Naive thymus-derived CD8-positive, alpha-beta T cell (primary cell): ENCODE data around the gene SGIP1. TPM values are rescaled to one million over a fixed set of nuclear protein-coding genes. Genes with fewer than 3 reads are reported as not detected.

Experiments used
- ATAC-seq, 2 donors: fragments of 150-1000 bp; cut with Tn5 transposase in 1 of 2; sonication (Bioruptor Pico), chemical (Tn5 transposase) in 1 of 2; 1 replicate in 1 of 2; 2 replicates in 1 of 2; pipeline ENCODE4 v1.10.0; 2021; ENCODE audit warnings: mild to moderate bottlenecking in 2 of 2, moderate library complexity in 2 of 2
- POLR2A ChIA-PET: fragments of 350-600 bp; sonication (Branson Sonifier 250); formaldehyde crosslinking; loops from one replicate; lab custom pipeline; 2021; ENCODE audit warnings: antibody characterized with exemption; lab: Charles Lee
- DNase-seq, 10 donors: peaks; one replicate each; pipeline versions ENCODE4 v3.0.0 to v3.0.0-alpha.2; 2020 to 2022
- H3K27ac Mint-ChIP-seq, 10 donors: one replicate each; pipeline ENCODE4 v1.8.0; 2020 to 2022; ENCODE audit warnings: mild to moderate bottlenecking in 10 of 10, mixed read lengths in 10 of 10, moderate library complexity in 4 of 10, inconsistent platforms in 1 of 10
- H3K27me3 Mint-ChIP-seq, 5 donors: one replicate each; pipeline ENCODE4 v1.8.0; 2021 to 2022; ENCODE audit warnings: mixed read lengths in 5 of 5
- H3K36me3 Mint-ChIP-seq, 3 donors: one replicate each; pipeline ENCODE4 v1.8.0; 2020 to 2022; ENCODE audit warnings: mixed read lengths in 3 of 3, mild to moderate bottlenecking in 2 of 3, inconsistent platforms in 1 of 3
- H3K4me1 Mint-ChIP-seq, 4 donors: one replicate each; pipeline ENCODE4 v1.8.0; 2021 to 2022; ENCODE audit warnings: mixed read lengths in 4 of 4
- H3K4me3 Mint-ChIP-seq, 10 donors: one replicate each; pipeline ENCODE4 v1.8.0; 2020 to 2022; ENCODE audit warnings: mild to moderate bottlenecking in 10 of 10, mixed read lengths in 10 of 10, moderate library complexity in 6 of 10, inconsistent platforms in 1 of 10
- H3K9me3 Mint-ChIP-seq, 9 donors: one replicate each; pipeline ENCODE4 v1.8.0; 2020 to 2022; ENCODE audit warnings: mixed read lengths in 9 of 9, mild to moderate bottlenecking in 3 of 9, inconsistent platforms in 1 of 9, moderate library complexity in 1 of 9
- polyA plus RNA-seq, 3 donors: library from polyadenylated mRNA; unstranded; fragments of 300-500 nt; fragmentation: Illumina TruSeq; gene quantifications; one replicate each; pipeline ENCODE4 v1.2.3, GENCODE V29; 2021
- total RNA-seq, 8 experiments: library from RNA in 2 of 8; stranded (reverse) in 2 of 8; gene quantifications; one replicate each; pipeline ENCODE4 v1.2.3 and lab custom pipeline; 2021 to 2026

SGIP1 gene
- total and polyA plus RNA-seq, 5 experiments from 2014 or later, result not detected

DNA sequence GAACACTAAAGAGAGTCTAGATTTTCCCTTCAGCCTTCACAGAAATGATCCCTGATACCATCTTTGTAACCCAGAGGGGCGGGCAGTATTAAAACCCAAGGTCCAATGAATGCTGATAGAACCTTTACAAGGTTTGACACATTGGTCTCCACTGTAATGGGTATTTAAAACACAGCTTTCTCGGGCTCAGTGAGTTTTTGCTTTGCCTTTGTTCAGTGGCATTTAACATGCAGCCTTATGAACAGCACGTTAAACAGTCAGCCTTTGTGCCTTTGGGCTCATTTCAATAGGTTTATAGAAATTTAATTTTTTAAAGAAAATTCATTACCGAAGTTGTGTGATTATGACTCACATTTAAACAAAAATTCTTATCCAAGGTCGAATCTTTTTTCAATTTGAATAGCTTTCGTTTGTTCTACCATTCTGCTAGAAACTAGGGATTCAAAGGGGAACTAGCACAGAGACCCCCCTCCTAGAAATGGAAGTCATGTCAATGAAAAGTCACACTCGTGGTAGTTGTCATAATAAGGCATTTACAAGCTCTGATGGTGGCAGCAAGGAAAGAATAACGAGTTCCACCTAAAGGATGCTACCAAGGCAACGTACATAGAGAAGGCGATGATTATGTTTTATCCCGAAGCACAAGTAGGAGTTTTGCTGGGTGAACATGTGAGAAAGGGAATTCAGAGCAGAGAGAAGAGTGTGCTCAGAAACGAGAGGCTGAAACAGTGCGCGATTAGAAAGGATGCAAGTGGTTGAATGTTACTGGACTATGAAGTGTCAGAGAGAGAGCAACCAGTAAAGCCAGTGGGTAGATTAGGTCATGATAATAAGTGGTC lies 66.2 kb downstream of the SGIP1 start:
- H3K27me3 Mint-ChIP-seq, result peaks cover 0 to 13% (median 8%) of the 10 kb centered on the region in 5 donors
- no peak overlapping the region for H3K4me3 Mint-ChIP-seq
- no peak overlapping the region for H3K27ac Mint-ChIP-seq
- no peak for ATAC-seq
- H3K36me3 Mint-ChIP-seq, result peaks cover 0 to 5% (median 0%) of the 10 kb centered on the region in 3 donors
- POLR2A ChIA-PET, result no interaction called here
- peaks cover 0 to 4% (median 0%) of the 10 kb centered on the region in 9 donors for H3K9me3 Mint-ChIP-seq
- no peaks in the 10 kb centered on the region for H3K4me1 Mint-ChIP-seq
- no peak for DNase-seq

DNA sequence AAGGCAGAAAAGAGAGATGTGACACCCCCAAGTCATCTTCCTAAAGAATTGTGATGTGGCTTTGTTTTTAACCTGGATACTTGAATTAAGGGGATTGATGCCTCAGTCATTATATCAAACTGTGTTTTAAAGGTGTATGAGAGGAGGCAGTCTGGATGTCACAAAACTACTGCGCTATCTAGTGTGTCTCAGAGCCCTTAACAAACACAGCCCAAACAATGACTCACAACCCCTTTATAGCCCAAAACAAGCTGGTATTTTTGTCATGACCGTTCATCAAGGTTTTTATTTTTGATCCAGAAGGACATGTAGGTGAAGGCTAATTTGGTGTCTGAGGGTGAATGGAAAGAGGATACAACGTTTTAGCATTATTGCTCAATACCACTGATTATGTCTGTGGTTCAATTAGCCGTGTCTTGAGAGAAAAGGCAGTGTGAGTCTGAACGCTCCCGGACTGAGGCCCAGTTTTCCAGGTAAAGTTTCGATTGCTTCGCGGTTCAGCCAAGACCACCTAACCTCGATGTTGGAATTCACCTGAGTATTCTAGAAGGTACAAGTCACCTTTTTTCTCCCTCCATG lies 71.6 kb downstream of the SGIP1 start:
- no peak overlapping the region for H3K4me3 Mint-ChIP-seq
- no peak for ATAC-seq
- H3K27me3 Mint-ChIP-seq, result peaks cover 0 to 7% (median 4%) of the 10 kb centered on the region in 5 donors

DNA sequence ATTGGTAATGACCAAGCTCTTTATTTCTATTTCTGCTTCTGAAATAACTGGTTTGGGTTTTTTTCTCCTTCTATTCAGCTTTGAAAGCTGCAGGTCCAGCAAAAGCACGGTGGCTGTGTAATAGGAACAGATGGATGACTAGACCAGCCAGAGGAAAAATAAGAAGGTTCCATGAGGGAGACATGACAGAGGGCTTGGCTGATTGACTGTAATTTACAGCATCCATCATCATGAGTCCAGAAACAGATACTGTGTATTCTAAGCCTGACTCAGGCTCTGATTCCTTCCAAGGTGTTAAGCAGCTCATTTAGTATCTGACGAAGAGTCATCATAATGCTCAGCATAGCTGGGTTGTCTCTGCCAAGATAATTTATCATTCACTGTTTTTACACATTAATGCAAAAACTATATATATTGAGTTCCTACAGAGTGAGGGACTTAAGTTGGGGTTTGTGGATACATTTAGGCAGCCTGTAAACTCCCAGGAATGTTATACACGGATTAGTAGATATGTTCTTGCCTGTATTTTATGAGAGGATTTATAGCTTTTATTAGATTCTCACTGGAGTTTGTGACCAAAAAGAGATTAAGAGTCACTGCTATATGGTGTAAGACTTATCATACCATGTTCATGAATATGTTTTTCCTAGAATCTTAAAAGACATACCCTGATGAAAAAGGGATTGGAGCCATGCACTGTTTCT lies 72.6 kb downstream of the SGIP1 start:
- Mint-ChIP-seq H3K9me3 (peaks cover 0 to 2% (median 0%) of the 10 kb centered on the region in 9 donors), H3K4me1 (no peaks in the 10 kb centered on the region), H3K27ac (no peak overlapping the region), H3K36me3 (no peaks in the 10 kb centered on the region), H3K4me3 (no peak overlapping the region), H3K27me3 (peaks cover 0 to 7% (median 3%) of the 10 kb centered on the region in 5 donors)
- DNase-seq (no peak), ATAC-seq (no peak)
- POLR2A ChIA-PET, result no interaction called here

More for the DNA sequence above, 71.6 kb downstream of the SGIP1 start:
- Mint-ChIP-seq H3K27ac (no peak overlapping the region), H3K9me3 (peaks cover 0 to 2% (median 0%) of the 10 kb centered on the region in 9 donors), H3K4me1 (no peaks in the 10 kb centered on the region), H3K36me3 (no peaks in the 10 kb centered on the region)
- DNase-seq, result no peak
- POLR2A ChIA-PET, result no interaction called here

- Mint-ChIP-seq H3K9me3 (peaks cover 0 to 2% (median 0%) of the 10 kb centered on the region in 9 donors), H3K36me3 (no peaks in the 10 kb centered on the region), H3K27ac (no peak overlapping the region), H3K27me3 (peaks cover 0 to 7% (median 3%) of the 10 kb centered on the region in 5 donors), H3K4me3 (no peak overlapping the region), H3K4me1 (no peaks in the 10 kb centered on the region)
- DNase-seq (no peak), ATAC-seq (no peak)
- POLR2A ChIA-PET, result no interaction called here
Measured at GRCh38 chr1:66607458-66607857, 73.5 kb downstream of the SGIP1 start.

DNA sequence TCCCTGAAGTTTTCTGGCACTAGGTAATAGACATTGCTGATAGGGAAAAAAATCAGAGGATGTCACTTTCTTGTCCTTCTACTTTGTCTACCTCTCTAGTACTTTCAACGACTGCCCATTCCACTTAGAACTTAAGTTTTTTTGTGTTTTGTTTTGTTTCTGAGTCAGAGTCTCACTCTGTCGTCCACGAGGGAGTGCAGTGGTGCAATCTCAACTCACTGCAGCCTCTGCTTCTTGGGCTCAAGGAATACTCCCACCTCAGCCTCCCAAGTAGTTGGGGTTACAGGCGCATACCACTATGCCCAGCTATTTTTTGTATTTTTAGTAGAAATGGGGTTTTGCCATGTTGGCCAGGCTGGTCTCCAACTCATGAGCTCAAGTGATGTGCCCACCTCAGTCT lies 79.2 kb downstream of the SGIP1 start:
- POLR2A ChIA-PET, result no interaction called here
- Mint-ChIP-seq H3K4me3 (no peak overlapping the region), H3K9me3 (no peaks in the 10 kb centered on the region), H3K4me1 (no peaks in the 10 kb centered on the region), H3K27ac (no peak overlapping the region), H3K36me3 (no peaks in the 10 kb centered on the region), H3K27me3 (peaks cover 0 to 9% (median 4%) of the 10 kb centered on the region in 5 donors)
- ATAC-seq, result no peak
- no peak for DNase-seq

GRCh38 chr1:66617362-66618184 lies 83.6 kb downstream of the SGIP1 start:
- peaks cover 2 to 9% (median 7%) of the 10 kb centered on the region in 5 donors for H3K27me3 Mint-ChIP-seq
- no peak for DNase-seq
- no peak overlapping the region for H3K4me3 Mint-ChIP-seq
- H3K9me3 Mint-ChIP-seq, result no peaks in the 10 kb centered on the region
- H3K27ac Mint-ChIP-seq, result no peak overlapping the region
- H3K4me1 Mint-ChIP-seq, result no peaks in the 10 kb centered on the region
- H3K36me3 Mint-ChIP-seq, result no peaks in the 10 kb centered on the region
- POLR2A ChIA-PET, result no interaction called here
- ATAC-seq, result no peak

- POLR2A ChIA-PET, result no interaction called here
- H3K27me3 Mint-ChIP-seq, result peaks cover 2 to 9% (median 7%) of the 10 kb centered on the region in 5 donors
- H3K27ac Mint-ChIP-seq, result no peak overlapping the region
- H3K4me1 Mint-ChIP-seq, result no peaks in the 10 kb centered on the region
- ATAC-seq (no peak), DNase-seq (no peak)
- no peaks in the 10 kb centered on the region for H3K9me3 Mint-ChIP-seq
- H3K4me3 Mint-ChIP-seq, result no peak overlapping the region
- no peaks in the 10 kb centered on the region for H3K36me3 Mint-ChIP-seq
Measured at GRCh38 chr1:66618390-66618789, 84.4 kb downstream of the SGIP1 start.

DNA sequence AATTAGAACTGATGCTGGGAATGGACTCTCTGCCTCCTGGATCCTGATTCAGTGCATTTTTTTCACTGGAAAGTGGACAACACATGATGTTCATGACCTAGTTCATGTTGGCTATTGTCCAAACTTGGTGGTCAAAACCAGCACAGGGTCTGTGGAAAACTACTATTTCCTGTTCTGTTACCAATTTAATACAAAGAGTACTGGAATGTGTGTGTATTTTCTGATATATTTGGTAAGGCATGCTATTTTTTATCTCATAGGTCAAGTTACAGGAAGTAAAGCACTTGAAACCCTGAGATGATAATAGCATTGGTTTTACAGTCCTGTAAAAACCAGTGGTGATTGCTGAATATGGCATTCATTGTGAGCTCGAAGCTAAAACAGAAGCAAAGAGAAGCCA lies 89.9 kb downstream of the SGIP1 start:
- H3K4me3 Mint-ChIP-seq, result no peak overlapping the region
- no peaks in the 10 kb centered on the region for H3K9me3 Mint-ChIP-seq
- no peak for DNase-seq
- no peaks in the 10 kb centered on the region for H3K4me1 Mint-ChIP-seq
- POLR2A ChIA-PET, result no interaction called here
- H3K27me3 Mint-ChIP-seq, result peaks cover 0 to 5% (median 3%) of the 10 kb centered on the region in 5 donors
- no peak overlapping the region for H3K27ac Mint-ChIP-seq
- H3K36me3 Mint-ChIP-seq, result no peaks in the 10 kb centered on the region
- no peak for ATAC-seq

DNA sequence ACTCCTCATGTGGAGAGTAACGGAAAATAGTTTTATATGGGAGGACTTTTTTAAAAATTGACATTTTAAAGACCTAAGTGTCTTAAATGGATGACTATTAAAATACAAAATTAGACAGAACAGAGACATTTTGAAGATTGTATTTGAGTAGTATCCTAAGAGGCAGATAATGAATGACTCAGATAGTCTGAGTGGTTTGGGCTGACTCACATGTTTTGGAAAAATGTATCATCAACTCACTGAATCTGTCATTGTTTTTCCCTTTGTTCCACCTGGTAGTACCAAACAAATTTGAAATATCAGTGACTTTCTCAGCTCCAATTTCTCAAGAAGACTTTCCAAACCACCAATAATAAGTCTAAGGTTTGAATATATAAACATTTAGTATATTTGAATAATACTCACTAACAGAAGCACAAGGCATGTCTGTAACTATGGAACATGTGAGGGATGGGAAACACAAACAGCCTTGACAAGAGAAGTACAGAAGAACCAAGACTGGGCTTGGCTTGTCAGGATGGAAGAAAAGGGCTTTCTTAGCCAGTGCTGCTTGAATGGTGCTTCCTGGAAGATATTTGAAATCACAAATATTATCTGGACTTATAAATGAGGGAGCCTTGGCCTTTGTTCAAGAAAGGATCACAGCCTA lies 90.6 kb downstream of the SGIP1 start:
- peaks cover 0 to 3% (median 0%) of the 10 kb centered on the region in 5 donors for H3K27me3 Mint-ChIP-seq
- no peaks in the 10 kb centered on the region for H3K36me3 Mint-ChIP-seq
- H3K27ac Mint-ChIP-seq, result no peak overlapping the region
- no peaks in the 10 kb centered on the region for H3K4me1 Mint-ChIP-seq
- ATAC-seq, result no peak
- POLR2A ChIA-PET, result no interaction called here
- H3K9me3 Mint-ChIP-seq, result no peaks in the 10 kb centered on the region
- H3K4me3 Mint-ChIP-seq, result no peak overlapping the region
- no peak for DNase-seq

DNA sequence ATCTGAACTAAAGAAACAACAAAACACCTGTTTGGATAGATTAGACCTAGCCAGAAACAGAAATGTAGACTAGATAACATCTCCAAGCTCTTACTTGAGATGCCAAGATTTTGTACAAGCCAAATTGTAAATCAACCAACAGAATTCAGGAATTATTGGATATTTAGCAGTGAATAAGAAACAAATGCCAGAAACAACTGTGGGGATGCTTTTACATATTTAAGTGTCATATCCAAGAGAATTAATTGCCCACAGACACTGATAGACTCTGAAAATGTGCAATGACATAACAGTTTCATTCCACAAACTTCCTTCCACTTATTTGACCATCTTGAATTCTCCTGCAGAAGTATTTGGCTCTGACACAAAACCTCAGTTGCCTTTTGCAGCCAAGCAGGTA lies 92.3 kb downstream of the SGIP1 start:
- Mint-ChIP-seq H3K27ac (no peak overlapping the region), H3K4me1 (no peaks in the 10 kb centered on the region), H3K36me3 (no peaks in the 10 kb centered on the region), H3K27me3 (peaks cover 0 to 5% (median 3%) of the 10 kb centered on the region in 5 donors), H3K4me3 (no peak overlapping the region), H3K9me3 (no peaks in the 10 kb centered on the region)
- ATAC-seq, result no peak
- POLR2A ChIA-PET, result no interaction called here
- no peak for DNase-seq

- DNase-seq, result no peak
- H3K9me3 Mint-ChIP-seq, result no peaks in the 10 kb centered on the region
- no peak overlapping the region for H3K27ac Mint-ChIP-seq
- H3K4me3 Mint-ChIP-seq, result no peak overlapping the region
- no peaks in the 10 kb centered on the region for H3K36me3 Mint-ChIP-seq
- POLR2A ChIA-PET, result no interaction called here
- ATAC-seq, result no peak
- no peaks in the 10 kb centered on the region for H3K4me1 Mint-ChIP-seq
- peaks cover 2 to 6% (median 3%) of the 10 kb centered on the region in 5 donors for H3K27me3 Mint-ChIP-seq
Measured at GRCh38 chr1:66628926-66629325, 95.0 kb downstream of the SGIP1 start.

- Mint-ChIP-seq H3K4me3 (no peak overlapping the region), H3K27me3 (peaks cover 0 to 11% (median 3%) of the 10 kb centered on the region in 5 donors), H3K4me1 (no peaks in the 10 kb centered on the region), H3K9me3 (no peaks in the 10 kb centered on the region), H3K27ac (no peak overlapping the region), H3K36me3 (no peaks in the 10 kb centered on the region)
- no peak for ATAC-seq
- DNase-seq, result no peak
- POLR2A ChIA-PET, result no interaction called here
Measured at GRCh38 chr1:66633159-66633558, 99.2 kb downstream of the SGIP1 start.
